ENCODE measurements around the gene CCDC154. TPM values are rescaled to one million over a fixed set of nuclear protein-coding genes. Genes with fewer than 3 reads are reported as not detected.

CCDC154 gene
- total and polyA plus RNA-seq, 2 donors (not counting 3 experiments of a cell fraction or from before 2014, with no cell fraction given), result 0.65 to 0.75 TPM

- Histone ChIP-seq H3K9me3 (replicated peaks; ENCODE audit: control insufficient read depth, insufficient read depth, low read length) (no peaks in the 10 kb centered on the region), H3K4me3 (replicated peaks in 1 of 3; ENCODE audit: insufficient read depth in 1 of 3, low read depth in 1 of 3, low read length in 3 of 3) (no peak overlapping the region), H4K20me1 (replicated peaks; ENCODE audit: control insufficient read depth, extremely low read depth, insufficient read depth, low read length) (no peaks in the 10 kb centered on the region), H2AFZ (ENCODE audit: low read depth, low read length) (no peak overlapping the region), H3K9me1 (replicated peaks; ENCODE audit: control insufficient read depth, extremely low read depth, insufficient read depth, low read length) (no peaks in the 10 kb centered on the region), H3K27me3 (ENCODE audit: control insufficient read depth in 2 of 2, insufficient read depth in 2 of 2, low read length in 2 of 2) (no peaks in the 10 kb centered on the region), H3K4me1 (ENCODE audit: control insufficient read depth, extremely low read depth, insufficient read depth, low read length) (no peaks in the 10 kb centered on the region), H3K36me3 (ENCODE audit: control insufficient read depth in 2 of 2, extremely low read depth in 1 of 2, insufficient read depth in 2 of 2, low read length in 2 of 2) (peaks cover 0 to 51% of the 10 kb centered on the region in 2 experiments), H3K4me2 (ENCODE audit: insufficient read depth, low read length) (no peak overlapping the region), H3K27ac (ENCODE audit: insufficient read depth, low read depth, low read length) (no peak overlapping the region), H3K9ac (replicated peaks; ENCODE audit: extremely low read depth, insufficient read depth, low read length) (no peak overlapping the region), H3K79me2 (ENCODE audit: control insufficient read depth, insufficient read depth, low read length) (no peaks in the 10 kb centered on the region)
- BruUV-seq (replicated peaks), result no TSS peak
- DNase-seq (ENCODE audit: low read depth, low spot score) (no peak), FAIRE-seq (no peak)
- dilution Hi-C loops (cut with MboI; ENCODE audit: extremely low pct_ligation_motif_present, low sequenced_read_pairs), result no loop called here
- TF ChIP-seq EZH2 (IDR thresholded peaks at IDR 0.05; ENCODE audit: borderline replicate concordance, low read depth, low read length, severe bottlenecking) (no peak), GATA2 (IDR thresholded peaks at IDR 0.05; ENCODE audit: insufficient read depth, insufficient read length, low read depth, low read length) (no peak), FOS (IDR thresholded peaks at IDR 0.05; ENCODE audit: borderline replicate concordance, insufficient read depth, low read length) (no peak), POLR2AphosphoS5 (IDR thresholded peaks at IDR 0.05; ENCODE audit: insufficient read depth, low read depth, low read length) (no peak), CTCF (IDR thresholded peaks at IDR 0.05; ENCODE audit: extremely low read depth in 1 of 2, insufficient read depth in 1 of 2, low read depth in 1 of 2, low read length in 2 of 2) (no peak), MAX (IDR thresholded peaks at IDR 0.05; ENCODE audit: insufficient read depth, insufficient read length) (no peak), MYC (IDR thresholded peaks at IDR 0.05; ENCODE audit: low read depth, low read length) (no peak), JUN (IDR thresholded peaks at IDR 0.05; ENCODE audit: borderline replicate concordance, insufficient read depth, insufficient read length, low read depth) (no peak), POLR2A (IDR thresholded peaks at IDR 0.05; ENCODE audit: low read depth, low read length) (no peak)
- intact Hi-C loops (cut with micrococcal nuclease), result no loop called here
- POLR2A ChIA-PET, result no interaction called here
- CTCF ChIA-PET, result no interaction called here
These were observed 10.2 kb upstream of the CCDC154 start for GRCh38 chr16:1454561-1454960.

All from endothelial cell of umbilical vein (primary cell).